GM19025 (cell line): ENCODE measurements around the gene RET.

Experiments used
- ATAC-seq: cut with Tn5 transposase; IDR thresholded peaks from one replicate; pipeline ENCODE4 v1.9.1; 2021; ENCODE audit warnings: mild to moderate bottlenecking, low read depth, moderate library complexity; ENCODE audit not compliant: unreplicated experiment

The RET gene

DNA sequence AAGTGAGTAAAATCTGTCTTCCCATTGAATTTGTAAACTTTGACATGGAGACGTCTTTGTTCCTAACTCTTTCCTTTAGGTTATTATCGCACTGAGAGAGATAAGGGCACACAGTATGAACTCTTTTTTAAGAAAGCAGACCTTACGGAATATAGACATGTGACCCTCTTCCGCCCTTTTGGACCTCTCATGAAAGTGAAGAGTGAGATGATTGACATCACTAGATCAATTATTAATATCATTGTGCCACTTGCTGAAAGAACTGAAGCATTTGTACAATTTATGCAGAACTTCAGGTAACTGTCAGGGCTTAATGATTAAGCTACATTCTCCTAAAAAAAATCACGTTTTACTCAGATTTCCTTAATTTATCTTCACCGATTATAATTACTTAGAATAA lies 81.8 kb downstream of the RET start:
- no peak for ATAC-seq

DNA sequence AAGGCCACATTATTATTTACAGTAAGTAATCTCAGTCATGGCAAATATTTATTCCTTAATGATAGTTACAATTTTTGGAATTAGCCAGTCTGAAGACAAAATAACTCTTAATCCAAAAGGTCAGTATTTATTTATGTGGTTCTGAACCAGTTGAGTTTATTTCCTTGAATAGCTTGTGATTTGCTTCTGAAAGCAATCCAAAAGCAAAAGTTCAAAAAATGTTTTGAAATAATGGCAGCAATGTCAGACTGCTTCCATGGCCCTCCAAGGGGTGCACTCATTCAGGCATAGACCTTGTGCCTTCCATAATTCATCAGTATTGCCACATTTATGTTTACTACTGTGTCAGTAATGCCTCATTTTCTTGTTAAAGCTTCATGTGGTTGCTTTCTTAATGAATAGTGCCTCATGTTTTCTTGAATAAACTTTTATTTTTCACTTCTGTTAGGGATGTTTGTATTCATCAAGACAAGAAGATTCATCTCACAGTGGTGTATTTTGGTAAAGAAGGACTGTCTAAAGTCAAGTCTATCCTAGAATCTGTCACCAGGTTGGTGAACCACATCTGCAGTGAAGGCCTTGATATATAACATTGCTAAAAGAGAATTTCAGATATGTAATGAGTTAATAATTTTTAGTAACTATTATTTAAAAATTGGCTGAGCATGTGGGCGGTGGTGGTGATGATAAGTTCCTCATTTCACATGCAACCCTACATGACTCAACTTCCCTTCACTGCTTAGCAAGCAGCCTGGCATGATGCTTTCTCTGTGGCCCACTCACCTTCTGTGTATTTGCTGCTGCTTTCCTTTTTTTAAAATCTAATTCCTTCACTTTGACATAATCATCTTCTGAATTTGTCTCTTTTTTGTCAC lies 83.4 kb downstream of the RET start:
- ATAC-seq = peak; percentile 58

DNA sequence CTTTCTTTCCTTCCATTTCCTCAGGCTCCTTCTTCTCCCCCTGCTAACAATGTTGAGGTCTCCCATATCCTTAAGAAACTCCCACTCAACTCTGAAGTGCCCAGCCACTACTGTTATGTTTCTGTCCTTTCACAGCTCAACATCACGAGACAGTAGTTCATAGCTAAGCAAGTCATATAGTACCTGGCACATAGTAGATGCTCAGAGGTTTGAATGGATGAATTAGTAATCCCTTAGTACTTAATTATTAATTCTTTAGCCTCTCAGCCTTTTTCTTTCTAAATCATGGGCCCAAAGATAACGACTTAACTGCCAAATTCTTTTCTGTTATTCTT lies 84.0 kb downstream of the RET start:
- ATAC-seq = peak; percentile 81

DNA sequence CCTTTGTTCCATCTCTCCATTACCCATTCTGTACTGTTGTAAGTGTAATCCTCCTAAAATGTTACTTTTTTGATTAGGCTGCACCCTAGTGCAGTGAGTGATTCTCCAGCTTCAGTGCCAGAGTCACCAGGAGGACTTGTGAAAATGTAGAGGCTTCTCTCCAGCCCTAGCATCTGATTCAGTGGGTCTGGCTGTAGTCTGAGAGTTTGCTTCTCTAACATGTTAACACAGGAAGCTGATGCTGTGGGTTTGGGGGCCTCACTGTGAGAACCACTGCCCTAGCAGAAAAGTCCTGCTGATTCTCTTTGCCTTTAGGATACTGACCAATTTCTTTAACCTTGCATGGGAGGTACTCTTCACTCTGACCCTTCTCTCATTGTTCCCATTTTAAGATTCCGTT lies 85.7 kb downstream of the RET start:
- no peak for ATAC-seq

DNA sequence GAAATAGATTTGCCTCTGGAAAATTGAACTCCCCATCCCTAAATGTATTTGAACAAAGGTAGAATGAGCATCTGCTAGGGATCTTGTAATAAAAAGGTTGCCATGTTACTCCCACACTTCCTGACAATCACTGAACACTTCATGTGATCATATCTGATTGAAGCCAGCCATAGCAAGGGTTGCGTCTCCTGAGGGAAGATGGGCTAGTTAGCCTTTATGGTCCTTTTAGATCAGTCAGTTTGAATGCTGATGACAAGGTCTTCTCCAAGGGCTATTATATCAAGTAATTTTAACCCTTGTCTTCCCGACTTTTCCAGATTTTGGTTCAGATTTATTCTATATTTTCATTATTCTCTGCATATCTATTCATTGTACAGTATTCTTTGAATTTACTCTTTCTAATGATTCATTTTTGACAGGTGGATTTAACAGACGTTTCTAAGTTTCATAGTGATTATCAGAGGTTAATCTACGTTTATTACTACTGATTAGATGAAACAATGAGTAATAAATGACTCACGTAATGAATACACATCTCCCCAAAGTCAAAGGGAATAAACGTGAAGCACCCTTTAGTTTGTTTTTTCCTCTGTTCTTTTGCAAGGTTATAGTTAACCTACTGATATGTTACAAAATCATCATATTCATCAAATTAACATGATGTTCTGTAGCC lies 89.5 kb downstream of the RET start:
- peak; percentile 15 for ATAC-seq

DNA sequence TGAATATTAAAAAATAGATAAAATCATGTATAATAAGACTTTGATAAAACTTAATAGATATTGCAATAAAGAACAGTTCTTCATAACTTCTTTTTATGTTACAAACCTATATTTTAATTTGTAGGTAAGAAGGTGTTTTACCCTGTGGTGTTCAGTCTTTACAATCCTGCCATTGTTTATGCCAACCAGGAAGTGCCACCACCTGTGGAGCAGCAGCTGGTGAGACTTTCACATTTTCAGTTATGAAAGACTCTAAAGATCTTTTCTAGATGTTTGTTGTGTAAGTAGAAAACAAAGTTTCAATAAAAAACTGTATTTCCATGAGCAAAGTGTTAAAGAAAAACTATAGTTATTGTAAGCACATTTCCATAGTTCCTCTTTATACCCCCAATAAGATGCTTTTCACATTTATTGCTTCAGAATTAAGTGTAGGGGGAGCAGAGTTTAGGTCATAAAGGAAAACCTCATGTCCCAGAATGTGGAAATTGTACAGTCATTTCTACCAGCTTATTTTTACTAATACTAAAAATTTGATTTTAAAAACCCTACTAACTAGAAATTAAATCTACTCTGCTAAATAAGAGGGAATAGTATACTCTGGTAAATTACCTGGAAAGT lies 90.1 kb downstream of the RET start:
- ATAC-seq = peak; percentile 76

DNA sequence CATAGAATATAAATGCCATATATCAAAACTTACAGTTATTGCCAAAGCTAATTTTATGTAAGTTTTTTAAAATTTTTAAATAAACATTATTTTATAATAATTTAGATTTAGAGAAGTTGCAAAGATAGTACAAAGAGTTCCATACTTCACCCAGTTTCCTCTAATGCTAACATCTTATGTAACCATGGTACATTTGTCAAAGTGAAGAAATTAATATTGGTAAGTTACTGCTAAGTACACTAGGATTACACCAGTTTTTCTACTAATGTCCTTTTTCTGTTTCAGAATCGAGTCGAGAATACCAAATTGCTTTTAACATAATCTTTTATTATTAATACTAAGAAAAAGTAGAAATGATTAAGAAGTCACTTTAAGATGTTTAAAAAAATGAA lies 90.6 kb downstream of the RET start:
- no peak for ATAC-seq

DNA sequence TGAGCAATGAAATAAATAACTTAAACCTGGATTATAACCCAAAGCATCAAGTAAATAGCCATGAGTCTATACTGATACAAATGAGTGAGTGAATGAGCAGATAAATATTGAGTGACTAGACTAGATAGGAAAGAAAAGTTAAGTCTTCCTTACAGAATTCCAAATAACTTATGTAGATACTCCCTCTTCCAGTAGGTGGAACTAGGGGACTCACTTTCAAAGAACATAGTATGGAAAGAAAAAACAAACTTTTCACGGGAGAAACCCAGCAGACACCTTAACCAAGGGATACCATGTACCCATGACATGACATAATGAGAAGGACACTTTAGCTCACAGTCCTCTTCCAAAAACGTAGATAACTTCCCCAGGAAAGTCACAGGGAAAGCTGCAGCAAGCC lies 93.6 kb downstream of the RET start:
- no peak for ATAC-seq

DNA sequence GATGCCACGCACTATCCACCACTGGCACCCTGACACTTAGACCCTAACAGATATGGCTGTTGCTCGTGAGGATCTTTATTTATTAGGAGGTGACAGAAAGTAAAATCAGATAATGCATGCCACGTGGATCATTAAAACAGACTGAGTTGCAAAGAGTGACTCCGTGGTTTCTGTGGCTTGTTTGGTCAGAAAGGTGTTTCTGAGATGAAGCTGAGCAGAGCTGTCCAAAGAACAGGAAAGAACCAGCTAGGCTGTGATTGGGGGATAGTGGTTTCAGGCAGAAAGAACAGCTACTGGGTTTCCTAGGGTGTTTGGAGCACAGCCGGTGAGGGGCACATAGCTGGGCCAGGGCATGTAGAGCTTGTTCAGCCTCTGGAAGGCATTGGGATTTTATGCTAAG lies 95.8 kb downstream of the RET start:
- no peak for ATAC-seq

DNA sequence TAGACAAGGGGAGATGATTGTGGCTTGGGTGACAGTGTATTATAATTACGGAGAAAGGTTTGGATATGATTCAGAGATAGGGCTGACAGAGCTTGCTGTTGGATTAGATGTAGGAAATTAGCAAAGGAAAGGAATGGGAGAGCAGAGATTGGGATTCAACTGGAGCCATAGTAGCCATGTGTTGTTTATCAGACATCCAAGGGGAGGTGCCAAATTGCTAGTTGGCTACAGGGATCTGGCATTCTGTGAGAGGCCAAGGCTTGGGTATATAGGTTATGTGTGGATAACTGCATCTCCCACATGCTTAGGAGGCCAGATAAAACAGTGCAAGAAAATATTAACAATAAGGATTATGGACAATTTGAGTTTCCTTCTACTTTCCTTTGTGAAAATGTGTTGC lies 96.3 kb downstream of the RET start:
- no peak for ATAC-seq

DNA sequence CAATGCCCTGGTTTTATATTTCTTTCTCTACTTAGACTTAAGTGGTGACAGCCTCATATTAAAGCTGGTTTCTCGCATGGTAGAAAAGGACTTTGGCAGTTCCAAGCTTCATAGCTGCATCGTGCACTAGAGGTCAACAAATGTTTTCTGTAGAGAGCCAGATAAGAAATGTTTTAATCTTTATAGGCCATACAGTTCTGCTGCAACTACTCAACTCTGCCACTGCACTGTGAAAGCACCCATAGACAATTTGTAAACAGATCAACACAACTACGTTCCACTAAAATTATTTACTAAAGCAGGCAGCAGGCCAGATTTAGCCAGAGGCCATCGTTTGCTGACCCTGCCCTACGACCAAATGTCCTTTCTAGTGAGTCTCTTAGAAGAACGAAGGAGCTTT lies 98.1 kb downstream of the RET start:
- ATAC-seq = no peak

DNA sequence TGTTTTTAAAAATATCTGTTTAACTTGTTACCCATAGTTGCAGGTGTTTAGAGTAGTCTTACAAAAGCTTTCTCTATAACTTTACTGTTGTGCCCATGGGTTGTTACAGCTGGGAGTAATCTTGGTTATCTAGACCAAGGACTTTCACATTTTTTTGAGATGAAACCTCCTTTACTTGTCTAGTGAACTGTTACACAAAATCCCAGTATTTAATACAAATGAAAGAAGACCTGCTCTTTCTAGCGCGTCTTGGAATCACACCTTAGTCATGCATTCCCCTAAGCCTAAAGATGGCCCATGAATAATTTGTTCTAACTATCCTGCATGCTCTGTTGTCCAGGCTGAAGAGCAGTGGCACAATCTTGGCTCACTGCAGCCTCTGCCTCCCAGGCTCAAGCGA lies 99.4 kb downstream of the RET start:
- ATAC-seq = no peak

DNA sequence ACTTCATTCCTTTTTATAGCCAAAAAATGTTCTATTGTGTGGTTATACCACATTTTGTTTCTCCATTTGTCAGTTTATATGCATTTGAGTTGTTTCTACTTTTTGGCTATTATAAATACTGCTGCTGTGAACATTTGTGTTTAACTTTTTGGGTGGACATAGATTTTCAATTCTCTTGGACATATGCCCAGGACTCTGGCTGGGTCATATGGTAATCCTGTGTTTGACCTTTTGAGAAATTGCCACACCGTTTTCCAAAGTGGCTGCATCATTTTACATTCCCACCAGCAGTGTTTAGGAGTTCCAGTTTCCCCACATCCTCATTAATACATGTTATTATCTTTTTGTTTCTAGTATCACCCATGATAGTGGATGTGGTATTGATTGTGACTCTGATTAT lies 100.7 kb downstream of the RET start:
- ATAC-seq = no peak
